GM13976 (cell line): Measurements from ENCODE around the gene OCIAD2.

ENCODE experiments used
- DNase-seq: peaks from one replicate; pipeline ENCODE4 v3.0.0; 2012; ENCODE audit warnings: low spot score
- in situ Hi-C: fragments of 300-500 bp; cut with MboI; formaldehyde crosslinking; loops from one replicate; pipeline ENCODE4 v1.12.0; 2022; ENCODE audit warnings: low sequenced_read_pairs, mixed read lengths, inconsistent platforms; ENCODE audit not compliant: unreplicated experiment
- TF ChIP-seq, protein P1 (sequence below): IDR thresholded peaks from 2 replicates; pipeline ENCODE4 v1.5.1; 2012; ENCODE audit warnings: borderline replicate concordance, mild to moderate bottlenecking; ENCODE audit not compliant: insufficient read depth; ENCODE audit errors: extremely low read depth, missing control alignments, control extremely low read depth

The OCIAD2 gene

DNA sequence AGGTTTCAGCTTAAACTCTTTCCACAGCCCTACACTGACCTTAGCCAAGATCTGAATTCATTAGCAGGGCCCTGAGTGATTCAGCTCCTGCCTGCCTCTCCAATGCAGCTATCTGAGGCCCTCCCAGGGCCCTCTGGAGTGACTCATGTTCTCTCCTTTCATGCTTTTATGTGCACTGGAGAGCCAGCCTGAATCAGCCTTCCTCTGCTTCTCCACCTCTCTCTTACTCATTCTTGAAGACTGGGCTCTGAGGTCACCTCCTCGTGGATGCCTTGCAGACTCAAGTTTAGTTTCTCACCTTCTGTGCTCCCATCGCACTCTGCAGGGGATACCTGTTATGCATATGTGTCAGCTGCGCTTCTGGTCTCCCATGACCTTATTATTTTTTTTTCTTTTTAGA lies 3.1 kb upstream of the OCIAD2 start:
- no peak for DNase-seq
- in situ Hi-C loops = no loop called here
- TF ChIP-seq, protein P1, sequence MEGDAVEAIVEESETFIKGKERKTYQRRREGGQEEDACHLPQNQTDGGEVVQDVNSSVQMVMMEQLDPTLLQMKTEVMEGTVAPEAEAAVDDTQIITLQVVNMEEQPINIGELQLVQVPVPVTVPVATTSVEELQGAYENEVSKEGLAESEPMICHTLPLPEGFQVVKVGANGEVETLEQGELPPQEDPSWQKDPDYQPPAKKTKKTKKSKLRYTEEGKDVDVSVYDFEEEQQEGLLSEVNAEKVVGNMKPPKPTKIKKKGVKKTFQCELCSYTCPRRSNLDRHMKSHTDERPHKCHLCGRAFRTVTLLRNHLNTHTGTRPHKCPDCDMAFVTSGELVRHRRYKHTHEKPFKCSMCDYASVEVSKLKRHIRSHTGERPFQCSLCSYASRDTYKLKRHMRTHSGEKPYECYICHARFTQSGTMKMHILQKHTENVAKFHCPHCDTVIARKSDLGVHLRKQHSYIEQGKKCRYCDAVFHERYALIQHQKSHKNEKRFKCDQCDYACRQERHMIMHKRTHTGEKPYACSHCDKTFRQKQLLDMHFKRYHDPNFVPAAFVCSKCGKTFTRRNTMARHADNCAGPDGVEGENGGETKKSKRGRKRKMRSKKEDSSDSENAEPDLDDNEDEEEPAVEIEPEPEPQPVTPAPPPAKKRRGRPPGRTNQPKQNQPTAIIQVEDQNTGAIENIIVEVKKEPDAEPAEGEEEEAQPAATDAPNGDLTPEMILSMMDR = no peak

DNA sequence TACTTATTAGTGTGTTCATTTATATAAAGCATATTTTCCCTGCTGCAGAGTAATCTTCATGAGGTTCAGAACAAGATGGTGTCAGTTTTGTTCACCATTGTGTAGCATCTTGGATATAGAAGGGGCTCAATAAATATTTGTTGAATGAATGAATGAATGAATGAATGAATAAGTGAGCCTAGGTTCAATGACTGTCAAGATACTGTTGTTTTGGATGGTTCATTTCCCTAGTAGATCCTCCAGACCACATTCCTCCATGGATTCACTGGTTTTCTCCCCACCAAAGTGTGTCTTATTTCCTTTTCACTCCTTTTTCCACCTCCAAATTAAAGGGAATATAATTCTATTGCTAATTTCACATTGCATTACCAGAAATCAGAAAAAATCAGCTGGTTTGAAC lies 2.1 kb upstream of the OCIAD2 start:
- TF ChIP-seq, protein P1 = no peak
- in situ Hi-C loops = no loop called here
- no peak for DNase-seq

GRCh38 chr4:48907706-48908477 lies 1.3 kb upstream of the OCIAD2 start:
- TF ChIP-seq, protein P1 = no peak
- in situ Hi-C loops = no loop called here
- no peak for DNase-seq

- TF ChIP-seq, protein P1 = no peak
- DNase-seq = no peak
- in situ Hi-C loops = no loop called here
These were observed 1.1 kb downstream of the OCIAD2 start for GRCh38 chr4:48905363-48906015.

- in situ Hi-C loops = no loop called here
- TF ChIP-seq, protein P1 = no peak
These were observed 1.9 kb downstream of the OCIAD2 start for GRCh38 chr4:48904541-48905142.

GRCh38 chr4:48904101-48904500 lies 2.5 kb downstream of the OCIAD2 start:
- in situ Hi-C loops = no loop called here
- TF ChIP-seq, protein P1 = no peak
- no peak for DNase-seq

More at GRCh38 chr4:48904541-48905142, 1.9 kb downstream of the OCIAD2 start:
- DNase-seq = no peak
